ENCODE results near the gene CMSS1. TPM values are rescaled to one million over a fixed set of nuclear protein-coding genes. Genes with fewer than 3 reads are reported as not detected.

The CMSS1 gene
- total RNA-seq, 1 experiment from 2014 or later = 64.1 TPM

DNA sequence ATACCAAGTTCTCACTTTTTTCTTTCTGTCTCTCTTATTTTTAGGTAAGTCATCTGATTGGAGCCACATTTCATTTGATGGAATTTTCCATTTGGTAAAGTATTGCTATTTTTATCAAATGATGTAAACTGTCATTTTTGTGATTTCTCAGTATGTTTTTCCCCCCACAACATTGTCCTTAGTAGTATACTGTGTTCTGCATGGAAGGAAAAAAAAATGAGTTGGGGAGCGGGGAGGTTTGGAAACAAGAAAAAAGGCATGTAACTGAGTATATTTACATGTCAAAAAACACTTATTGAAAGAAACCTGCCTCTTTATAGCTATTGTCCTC, 192.4 kb downstream of the CMSS1 start:
- no TSS peak for BruUV-seq (replicated peaks)
- no peak overlapping the region for H3K27ac ChIP-seq (ENCODE audit: low read depth, low read length)
- no peaks in the 10 kb centered on the region for H3K4me1 ChIP-seq (ENCODE audit: control insufficient read depth in 1 of 2, insufficient read depth in 2 of 2, low read length in 2 of 2)
- no peaks in the 10 kb centered on the region for H3K36me3 ChIP-seq (ENCODE audit: control insufficient read depth in 1 of 2, insufficient read depth in 2 of 2, low read length in 2 of 2)
- 0 out of 2 replicates have a peak, but pooled peaks cover 2% of the 10 kb centered on the region for H3K9me2 ChIP-seq (ENCODE audit: insufficient read depth)
- no peak for TF ChIP-seq FOSL1 (IDR thresholded peaks at IDR 0.05; ENCODE audit: low read depth)
- no peak for TF ChIP-seq CTCF (IDR thresholded peaks at IDR 0.05 in 2 of 3, conservative IDR thresholded peaks at IDR 0.05 in 1 of 3; ENCODE audit: borderline replicate concordance in 1 of 3, insufficient read depth in 1 of 3, low read depth in 2 of 3, low read length in 2 of 3)
- no peak for TF ChIP-seq RAD21 (IDR thresholded peaks at IDR 0.05; ENCODE audit: low read depth)
- no peak for TF ChIP-seq CBX3 (IDR thresholded peaks at IDR 0.05; ENCODE audit: low read depth)
- TF ChIP-seq ZFX (IDR thresholded peaks at IDR 0.05) = no peak
- TF ChIP-seq MAX (IDR thresholded peaks at IDR 0.05) = no peak
- TF ChIP-seq TCF7L2 (IDR thresholded peaks at IDR 0.05; ENCODE audit: borderline replicate concordance, extremely low read depth, insufficient read depth, insufficient read length) = no peak
- TF ChIP-seq JUND (IDR thresholded peaks at IDR 0.05) = no peak
- no peak for TF ChIP-seq EGR1 (IDR thresholded peaks at IDR 0.05; ENCODE audit: low read depth)
- no peak for TF ChIP-seq ATF3 (IDR thresholded peaks at IDR 0.05)
- TF ChIP-seq EZH2 (IDR thresholded peaks at IDR 0.05) = no peak
- no peak for TF ChIP-seq POLR2A (IDR thresholded peaks at IDR 0.05; ENCODE audit: borderline replicate concordance, extremely low read depth, insufficient read depth, insufficient read length)
- ATAC-seq (no peak), DNase-seq (ENCODE audit: low read depth, low spot score) (no peak)
- H2AFZ ChIP-seq (ENCODE audit: low read depth, low read length, poor library complexity, severe bottlenecking) = no peak overlapping the region
- H3K79me2 ChIP-seq (ENCODE audit: insufficient read depth, low read length) = no peaks in the 10 kb centered on the region
- H3K4me3 ChIP-seq (replicated peaks in 1 of 2; ENCODE audit: low read depth in 1 of 2, low read length in 2 of 2) = no peak overlapping the region
- no peaks in the 10 kb centered on the region for H3K27me3 ChIP-seq (ENCODE audit: insufficient read depth, low read length)
- H4K20me1 ChIP-seq (ENCODE audit: insufficient read depth) = no peaks in the 10 kb centered on the region
- H3K9ac ChIP-seq (ENCODE audit: low read length) = no peak overlapping the region
- H3K4me2 ChIP-seq (ENCODE audit: low read length) = no peak overlapping the region
- CTCF ChIA-PET = no interaction called here
- RAD21 ChIA-PET (ENCODE audit: low non-redundant PET in 1 of 2, low total read pairs in 2 of 2, uncharacterized antibody in 2 of 2, unreplicated experiment in 2 of 2) = no interaction called here
- POLR2A ChIA-PET = no interaction called here
- intact Hi-C loops (cut with micrococcal nuclease) = no loop called here
- no peaks in the 10 kb centered on the region for H3K9me3 ChIP-seq (ENCODE audit: control insufficient read depth in 1 of 2, insufficient read depth in 1 of 2, low read depth in 1 of 2, low read length in 2 of 2)
